Metanephros (tissue), 1 donor: Measurements from ENCODE around the gene HOXB2. TPM values are rescaled to one million over a fixed set of nuclear protein-coding genes. Genes with fewer than 3 reads are reported as not detected.

Experiments
- total RNA-seq: library from RNA; depleted of rRNA; stranded (reverse); fragments of >200 nt; gene quantifications from one replicate; pipeline ENCODE4 v1.2.3, GENCODE V29; 2014

The HOXB2 gene
- total RNA-seq: 39.4 TPM

GRCh38 chr17:48545022-48545375, at the start of gene HOXB2:
Gene HOXB2, minus strand, starts transcription at chr17:48545109. Its CDS starts 198 bp downstream, at chr17:48544911.

GRCh38 chr17:48593126-48593829, 48.4 kb upstream of the HOXB2 start, which contains the start of gene HOXB5:
Gene HOXB5, minus strand, starts transcription at chr17:48593779. Its CDS starts 97 bp downstream, at chr17:48593682.

GRCh38 chr17:48589831-48590606, 45.1 kb upstream of the HOXB2 start, which contains the start of gene HOXB3:
Gene HOXB3, minus strand, starts transcription at chr17:48590241. Its CDS starts 37,767 bp downstream, at chr17:48552474.

GRCh38 chr17:48577946-48578615, 33.2 kb upstream of the HOXB2 start, which contains the start of gene HOXB4:
Gene HOXB4, minus strand, starts transcription at chr17:48578350. Its CDS starts 31 bp downstream, at chr17:48578319.

GRCh38 chr17:48530887-48531272, 14.0 kb downstream of the HOXB2 start, which contains the start of gene HOXB1:
Gene HOXB1, minus strand, starts transcription at chr17:48531011. Its CDS starts 107 bp downstream, at chr17:48530904.

Other genes with a start within 250 kb of the HOXB2 start
- gene SKAP1, start 114.9 kb downstream of the HOXB2 start, total RNA-seq: 7.3 TPM
- gene HOXB1, start 14.1 kb downstream of the HOXB2 start, total RNA-seq: not detected
- gene HOXB4, start 33.2 kb upstream of the HOXB2 start, total RNA-seq: 14.2 TPM
- gene HOXB3, start 45.1 kb upstream of the HOXB2 start, total RNA-seq: 79.5 TPM
- gene HOXB5, start 48.7 kb upstream of the HOXB2 start, total RNA-seq: 3.7 TPM
- 70.7 TPM for gene HOXB6, start 59.9 kb upstream of the HOXB2 start, total RNA-seq
- gene HOXB7, start 65.9 kb upstream of the HOXB2 start, total RNA-seq: 15.4 TPM
- 64.8 TPM for gene HOXB8, start 70.2 kb upstream of the HOXB2 start, total RNA-seq
- gene HOXB9, start 81.2 kb upstream of the HOXB2 start, total RNA-seq: 20.3 TPM
- not detected for gene PRAC1, start 177.4 kb upstream of the HOXB2 start, total RNA-seq
- gene PRAC2, start 178.1 kb upstream of the HOXB2 start, total RNA-seq: not detected
- not detected for gene HOXB13, start 183.6 kb upstream of the HOXB2 start, total RNA-seq